Epithelial cell of proximal tubule (primary cell): Measurements from ENCODE around the gene ANXA10. TPM values are rescaled to one million over a fixed set of nuclear protein-coding genes. Genes with fewer than 3 reads are reported as not detected.

Source experiments
- DNase-seq: peaks from one replicate; pipeline ENCODE4 v3.0.0-alpha.2; 2011; ENCODE audit warnings: low read depth
- H3K4me3 ChIP-seq: 2 replicates; pipeline ENCODE4 v1.5.1; 2011; ENCODE audit warnings: low read depth, mild to moderate bottlenecking, low read length
- CTCF ChIP-seq: conservative IDR thresholded peaks from 2 replicates; pipeline ENCODE4 v1.5.1; 2012; ENCODE audit warnings: low read depth, mild to moderate bottlenecking, low read length
- total RNA-seq: library from RNA; depleted of rRNA; stranded (reverse); fragments of >200 nt; gene quantifications from 2 replicates; pipeline ENCODE4 v1.2.3, GENCODE V29; 2015

Gene ANXA10
- total RNA-seq, 1 donor from 2014 or later, result 0.29 TPM

GRCh38 chr4:168070903-168071302 lies 21.4 kb upstream of the ANXA10 start:
- no peak for TF ChIP-seq CTCF
- DNase-seq, result no peak
- no peak overlapping the region for H3K4me3 ChIP-seq

GRCh38 chr4:168071304-168071703 lies 21.0 kb upstream of the ANXA10 start:
- no peak for TF ChIP-seq CTCF
- H3K4me3 ChIP-seq, result no peak overlapping the region
- no peak for DNase-seq

GRCh38 chr4:168074861-168075260 lies 17.5 kb upstream of the ANXA10 start:
- DNase-seq, result no peak
- no peak overlapping the region for H3K4me3 ChIP-seq
- TF ChIP-seq CTCF, result no peak

- DNase-seq, result peak; percentile 12
- H3K4me3 ChIP-seq, result no peak overlapping the region
- peak; percentile 99 for TF ChIP-seq CTCF
Measured at GRCh38 chr4:168076989-168077725, 15.2 kb upstream of the ANXA10 start.

- DNase-seq, result no peak
- no peak for TF ChIP-seq CTCF
- no peak overlapping the region for H3K4me3 ChIP-seq
Measured at GRCh38 chr4:168077726-168078239, 14.6 kb upstream of the ANXA10 start.

- H3K4me3 ChIP-seq, result no peak overlapping the region
- no peak for DNase-seq
- TF ChIP-seq CTCF, result no peak
Measured at GRCh38 chr4:168082379-168082778, 10.0 kb upstream of the ANXA10 start.
